Calu3 (cell line): ENCODE data around the gene TRAF3. TPM values are rescaled to one million over a fixed set of nuclear protein-coding genes. Genes with fewer than 3 reads are reported as not detected.

ENCODE experiments used
- BruUV-seq: library from RNA; stranded (reverse); fragments of 400-500 nt; replicated peaks from 2 replicates; lab custom pipeline; 2021; lab: Mats Ljungman, UMichigan
- CTCF ChIA-PET: fragments of 300-600 bp; sonication (Branson Sonifier 250); formaldehyde crosslinking; loops from one replicate; lab custom pipeline; 2022; ENCODE audit warnings: antibody characterized with exemption; lab: Charles Lee
- DNase-seq: peaks from one replicate; pipeline ENCODE4 v3.0.0; 2022
- H3K27ac Mint-ChIP-seq: one replicate; pipeline ENCODE4 v1.8.0; 2022; ENCODE audit warnings: mixed read lengths; ENCODE audit not compliant: unreplicated experiment
- H3K27me3 Mint-ChIP-seq: one replicate; pipeline ENCODE4 v1.8.0; 2022; ENCODE audit warnings: mixed read lengths; ENCODE audit not compliant: unreplicated experiment
- H3K36me3 Mint-ChIP-seq: one replicate; pipeline ENCODE4 v1.8.0; 2022; ENCODE audit warnings: mild to moderate bottlenecking, moderate library complexity, mixed read lengths; ENCODE audit not compliant: insufficient read depth, unreplicated experiment
- H3K4me1 Mint-ChIP-seq: one replicate; pipeline ENCODE4 v1.8.0; 2022; ENCODE audit warnings: mild to moderate bottlenecking, low read depth, mixed read lengths; ENCODE audit not compliant: unreplicated experiment
- H3K4me3 Mint-ChIP-seq: one replicate; pipeline ENCODE4 v1.8.0; 2022; ENCODE audit warnings: mild to moderate bottlenecking, low read depth, moderate library complexity, mixed read lengths; ENCODE audit not compliant: unreplicated experiment
- H3K9me3 Mint-ChIP-seq: one replicate; pipeline ENCODE4 v1.8.0; 2022; ENCODE audit warnings: low read depth, mixed read lengths; ENCODE audit not compliant: unreplicated experiment
- CTCF ChIP-seq: fragments of 200-600 bp; IDR thresholded peaks from one replicate; pipeline ENCODE4 v1.8.0; 2022; ENCODE audit warnings: antibody characterized with exemption; ENCODE audit not compliant: unreplicated experiment
- intact Hi-C: fragments of 100-400 bp; cut with micrococcal nuclease; formaldehyde crosslinking; loops from one replicate; pipeline ENCODE4 v1.10.0; 2022; ENCODE audit not compliant: unreplicated experiment
- total RNA-seq: library from RNA; stranded (reverse); gene quantifications from 2 replicates; pipeline ENCODE4 v1.2.3, GENCODE V29; 2022

Gene TRAF3
- total RNA-seq, 1 experiment from 2014 or later = 24.2 TPM

- H3K27me3 Mint-ChIP-seq = no peaks in the 10 kb centered on the region
- no peak for TF ChIP-seq CTCF
Observed at GRCh38 chr14:102913341-102914211, 136.3 kb downstream of the TRAF3 start.

DNA sequence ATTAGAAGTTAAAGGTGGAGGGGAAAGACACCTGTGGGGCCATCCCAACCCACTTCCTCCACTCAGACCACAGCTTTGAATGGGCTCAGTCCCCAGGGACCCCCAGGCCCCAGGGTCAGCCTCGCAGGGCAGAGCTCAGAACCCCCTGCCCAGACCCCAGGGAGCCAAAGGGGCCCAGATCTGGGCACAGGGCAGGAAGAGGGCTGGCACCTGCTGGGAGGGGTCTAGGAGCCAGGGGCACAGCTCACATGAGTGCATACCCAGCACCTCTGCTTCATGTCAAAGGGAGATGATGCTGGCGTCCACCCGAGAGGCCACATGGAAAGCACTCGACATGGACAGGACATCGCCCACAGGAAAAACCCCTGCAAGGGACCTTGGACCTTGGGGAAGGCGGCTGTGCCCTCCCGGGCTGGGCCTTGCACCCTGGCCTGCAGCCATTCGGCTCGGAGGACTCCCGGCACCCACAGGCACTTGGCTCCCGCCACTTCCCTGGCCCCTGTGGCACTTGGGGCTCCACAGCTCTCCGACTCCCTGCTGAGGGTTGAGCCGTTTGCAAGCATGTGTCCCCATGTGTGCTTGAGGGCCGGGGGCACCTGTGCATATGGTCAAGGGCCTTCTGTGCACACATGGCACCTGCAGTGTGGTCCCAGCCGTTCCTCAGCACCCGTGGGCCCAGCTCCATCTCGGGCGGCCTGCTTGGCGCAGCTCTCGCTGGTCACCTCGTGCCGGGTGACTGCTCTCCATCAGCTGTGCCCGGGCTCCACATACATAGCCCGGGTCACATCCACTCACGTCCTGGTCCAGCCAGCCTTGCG lies 137.4 kb downstream of the TRAF3 start:
- no TSS peak for BruUV-seq
- no peaks in the 10 kb centered on the region for H3K27me3 Mint-ChIP-seq
- H3K36me3 Mint-ChIP-seq = peaks cover 7% of the 10 kb centered on the region
- H3K4me3 Mint-ChIP-seq = no peak overlapping the region
- TF ChIP-seq CTCF = no peak
- DNase-seq = no peak
- intact Hi-C loops = no loop called here
- CTCF ChIA-PET = no interaction called here
- no peaks in the 10 kb centered on the region for H3K9me3 Mint-ChIP-seq
- no peak overlapping the region for H3K27ac Mint-ChIP-seq
- no peaks in the 10 kb centered on the region for H3K4me1 Mint-ChIP-seq

More at GRCh38 chr14:102913341-102914211, 136.3 kb downstream of the TRAF3 start:
- Mint-ChIP-seq H3K4me3 (no peak overlapping the region), H3K27ac (no peak overlapping the region), H3K9me3 (no peaks in the 10 kb centered on the region), H3K36me3 (peaks cover 10% of the 10 kb centered on the region), H3K4me1 (no peaks in the 10 kb centered on the region)
- CTCF ChIA-PET = interaction anchor here (0.6 kb wide), 1 partner anchor 15 kb away, joined by 4 read pairs; no protein-coding TSS in a partner anchor
- BruUV-seq = no TSS peak
- no peak for DNase-seq
- intact Hi-C loops = no loop called here

DNA sequence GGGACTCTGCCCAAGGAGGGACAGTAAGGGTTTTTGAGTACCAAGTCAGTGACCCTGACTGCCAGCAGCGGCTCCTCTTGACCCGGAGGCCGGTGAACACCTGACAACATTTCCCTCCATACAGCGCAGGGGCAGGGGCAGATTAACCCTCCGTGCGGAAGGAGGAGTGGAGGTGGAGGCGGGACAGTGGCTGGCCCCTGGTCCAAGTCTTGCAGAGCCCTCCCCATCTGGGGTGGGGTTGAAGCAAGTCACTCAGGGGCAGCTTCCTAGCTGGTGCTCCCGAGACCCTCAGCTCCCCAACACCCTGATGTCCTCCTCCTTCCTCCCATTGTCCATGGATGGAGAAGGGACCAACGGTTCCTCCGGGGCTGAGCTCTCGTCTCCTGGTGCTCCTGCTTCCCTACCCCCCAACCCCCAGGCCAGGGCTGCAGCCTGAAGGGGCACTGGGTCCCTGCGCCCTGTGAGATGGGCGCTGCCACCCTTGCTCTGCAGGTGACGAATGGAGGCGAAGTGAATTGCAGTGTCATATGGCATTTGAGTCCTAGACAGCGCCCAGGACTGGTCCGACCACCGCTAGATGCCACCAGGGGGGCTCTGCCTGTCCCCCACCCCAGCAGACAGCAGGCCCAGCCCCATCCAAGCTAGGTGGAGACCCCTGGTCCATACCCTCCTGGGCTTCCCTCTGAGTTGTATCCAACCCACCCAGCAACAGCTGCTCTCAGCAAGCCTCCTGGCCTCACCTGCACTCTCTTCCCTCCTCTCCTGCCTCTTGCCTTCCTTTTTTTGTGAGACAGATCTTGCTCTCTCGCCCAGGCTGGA lies 138.3 kb downstream of the TRAF3 start:
- intact Hi-C loops = no loop called here
- Mint-ChIP-seq H3K4me1 (no peaks in the 10 kb centered on the region), H3K27me3 (no peaks in the 10 kb centered on the region), H3K27ac (no peak overlapping the region), H3K9me3 (no peaks in the 10 kb centered on the region), H3K36me3 (no peaks in the 10 kb centered on the region), H3K4me3 (no peak overlapping the region)
- no TSS peak for BruUV-seq
- CTCF ChIA-PET = no interaction called here
- TF ChIP-seq CTCF = no peak
- DNase-seq = no peak
